Gastroesophageal sphincter (tissue), 3 donors: ENCODE results near the gene VPS11.

Experiments
- CTCF ChIP-seq, 4 experiments: fragments of 200-600 bp in 2 of 4; fragments of 450-650 bp in 2 of 4; sonication (generic) in 1 of 4; IDR thresholded peaks; one replicate each; pipeline ENCODE4 v1.5.1; 2017 to 2019; ENCODE audit warnings: antibody characterized with exemption in 4 of 4, mild to moderate bottlenecking in 2 of 4, moderate library complexity in 2 of 4
- EP300 ChIP-seq: sonication (generic); formaldehyde crosslinking; IDR thresholded peaks from one replicate; pipeline ENCODE4 v1.6.1; 2017; ENCODE audit warnings: antibody characterized with exemption, mild to moderate bottlenecking
- POLR2A ChIP-seq, 2 donors: fragments of 450-650 bp; IDR thresholded peaks; one replicate each; pipeline ENCODE4 v1.6.1; 2017; ENCODE audit warnings: antibody characterized with exemption in 2 of 2, mild to moderate bottlenecking in 2 of 2, moderate library complexity in 1 of 2

DNA sequence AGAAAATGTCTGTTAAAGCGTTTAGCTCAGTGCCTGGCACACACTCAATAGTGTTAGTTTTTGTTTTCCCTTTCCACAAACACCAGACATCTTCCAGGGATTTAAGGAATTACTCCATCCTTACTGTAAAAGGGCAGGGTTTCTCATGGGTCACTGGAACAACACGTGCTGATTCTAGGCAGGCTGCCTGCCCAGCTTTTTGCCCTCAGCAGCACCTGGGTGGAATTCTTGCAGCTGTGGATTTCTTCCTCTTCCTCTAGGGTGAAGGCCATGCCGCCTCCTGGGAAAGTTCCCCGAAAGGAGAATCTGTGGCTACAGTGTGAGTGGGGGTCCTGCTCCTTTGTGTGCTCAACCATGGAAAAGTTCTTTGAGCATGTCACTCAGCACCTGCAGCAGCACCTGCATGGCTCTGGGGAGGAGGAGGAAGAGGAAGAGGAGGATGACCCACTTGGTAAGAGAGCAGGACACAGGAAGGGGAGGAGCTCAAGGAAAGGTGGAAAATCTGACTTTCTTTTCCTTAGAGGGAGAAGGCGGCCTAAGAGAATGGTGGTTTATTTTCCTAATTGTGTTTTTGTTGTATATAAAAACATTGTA lies 59.2 kb downstream of the VPS11 start:
- TF ChIP-seq CTCF (IDR thresholded peaks at IDR 0.05) (no peak), POLR2A (IDR thresholded peaks at IDR 0.05) (no peak), EP300 (no peak)
